AG08396 (cell line): Measurements from ENCODE around the gene NOP53.
"Not testable (repeated sequence)": the region's sequence is repeated elsewhere in the genome, so short reads cannot be mapped to it uniquely, and the experiment has no call there.

Experiments
- DNase-seq: peaks from one replicate; pipeline ENCODE4 v3.0.0; 2012; ENCODE audit warnings: low spot score, mixed read lengths

NOP53 gene

GRCh38 chr19:47718415-47719046 is 26.8 kb upstream of the NOP53 start:
- not testable (repeated sequence) for DNase-seq

- DNase-seq, result peak; percentile 94
Measured at GRCh38 chr19:47719047-47719859, 26.1 kb upstream of the NOP53 start.

GRCh38 chr19:47720669-47721422 is 24.5 kb upstream of the NOP53 start:
- DNase-seq, result no peak

GRCh38 chr19:47723581-47723940 is 21.8 kb upstream of the NOP53 start:
- DNase-seq, result no peak

- no peak for DNase-seq
Measured at GRCh38 chr19:47725759-47726401, 19.5 kb upstream of the NOP53 start.

GRCh38 chr19:47726467-47726866 is 18.9 kb upstream of the NOP53 start:
- no peak for DNase-seq

GRCh38 chr19:47728295-47728694 is 17.1 kb upstream of the NOP53 start:
- DNase-seq, result not testable (repeated sequence)

GRCh38 chr19:47729468-47729798 is 15.9 kb upstream of the NOP53 start:
- DNase-seq, result peak; percentile 82

- DNase-seq, result no peak
Measured at GRCh38 chr19:47729799-47730520, 15.4 kb upstream of the NOP53 start.

GRCh38 chr19:47730521-47730889 is 14.8 kb upstream of the NOP53 start:
- DNase-seq, result no peak

- no peak for DNase-seq
Measured at GRCh38 chr19:47730910-47731309, 14.4 kb upstream of the NOP53 start.

GRCh38 chr19:47735131-47735530 is 10.2 kb upstream of the NOP53 start:
- DNase-seq, result no peak

- no peak for DNase-seq
Measured at GRCh38 chr19:47740866-47741519, 4.4 kb upstream of the NOP53 start.

- peak; percentile 13 for DNase-seq
Measured at GRCh38 chr19:47741544-47742140, 3.7 kb upstream of the NOP53 start.

- no peak for DNase-seq
Measured at GRCh38 chr19:47742634-47743033, 2.7 kb upstream of the NOP53 start.

- not testable (repeated sequence) for DNase-seq
Measured at GRCh38 chr19:47746129-47746528, 783 bp downstream of the NOP53 start.

GRCh38 chr19:47749326-47749725 is 4.0 kb downstream of the NOP53 start:
- no peak for DNase-seq

GRCh38 chr19:47750752-47751151 is 5.4 kb downstream of the NOP53 start:
- DNase-seq, result no peak

- DNase-seq, result no peak
Measured at GRCh38 chr19:47752440-47753211, 7.3 kb downstream of the NOP53 start.
